Measurements from ENCODE around the gene GIMAP6. TPM values are rescaled to one million over a fixed set of nuclear protein-coding genes. Genes with fewer than 3 reads are reported as not detected.
"Not testable (repeated sequence)": the region's sequence is repeated elsewhere in the genome, so short reads cannot be mapped to it uniquely, and the experiment has no call there.

The GIMAP6 gene
- 0.41 and 0.56 TPM in 2 replicates for total RNA-seq (2014; rRNA removed; shearing (Covaris generic))

- no peak for DNase-seq (ENCODE audit: low spot score)
Measured at GRCh38 chr7:150631866-150632864, at the start of gene GIMAP6. Gene GIMAP6, minus strand, starts transcription at chr7:150632385. Its CDS starts 2,243 bp downstream, at chr7:150630142.

DNA sequence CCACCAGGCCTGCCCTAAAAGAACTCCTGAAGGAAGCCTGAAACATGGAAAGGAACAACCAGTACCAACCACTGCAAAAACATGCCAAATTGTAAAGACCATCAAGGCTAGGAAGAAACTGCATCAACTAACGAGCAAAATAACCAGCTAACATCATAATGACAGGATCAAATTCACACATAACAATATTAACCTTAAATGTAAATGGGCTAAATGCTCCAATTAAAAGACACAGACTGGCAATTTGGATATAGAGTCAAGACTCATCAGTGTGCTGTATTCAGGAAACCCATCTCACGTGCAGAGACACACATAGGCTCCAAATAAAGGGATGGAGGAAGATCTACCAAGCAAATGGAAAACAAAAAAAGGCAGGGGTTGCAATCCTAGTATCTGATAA, 48.2 kb upstream of the GIMAP6 start:
- not testable (repeated sequence) for DNase-seq (ENCODE audit: low spot score)

- not testable (repeated sequence) for DNase-seq (ENCODE audit: low spot score)
Measured at GRCh38 chr7:150678601-150679000, 46.4 kb upstream of the GIMAP6 start.

GRCh38 chr7:150676854-150677253, 44.7 kb upstream of the GIMAP6 start:
- DNase-seq (ENCODE audit: low spot score): not testable (repeated sequence)

DNA sequence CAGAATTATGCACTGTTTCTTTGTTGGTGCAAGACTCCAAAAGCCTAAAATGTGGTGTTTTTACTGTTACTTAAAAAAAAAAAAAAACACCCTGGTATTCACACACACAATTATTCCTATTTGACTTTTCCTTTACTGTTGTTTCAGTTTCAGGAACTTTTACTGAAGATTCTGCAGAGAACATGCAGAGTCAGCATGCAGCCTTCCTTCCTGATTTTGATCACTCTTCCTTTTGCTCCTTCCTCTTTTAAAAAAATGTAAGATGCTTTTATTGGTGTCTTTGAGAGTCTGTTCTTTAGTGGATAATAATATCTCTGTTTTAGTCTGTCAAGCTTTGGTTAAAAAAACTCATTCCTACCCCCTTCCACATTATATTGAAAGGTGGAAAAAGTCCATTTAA, 44.1 kb upstream of the GIMAP6 start:
- DNase-seq (ENCODE audit: low spot score): not testable (repeated sequence)

- DNase-seq (ENCODE audit: low spot score): no peak
Measured at GRCh38 chr7:150675714-150676113, 43.5 kb upstream of the GIMAP6 start.

DNA sequence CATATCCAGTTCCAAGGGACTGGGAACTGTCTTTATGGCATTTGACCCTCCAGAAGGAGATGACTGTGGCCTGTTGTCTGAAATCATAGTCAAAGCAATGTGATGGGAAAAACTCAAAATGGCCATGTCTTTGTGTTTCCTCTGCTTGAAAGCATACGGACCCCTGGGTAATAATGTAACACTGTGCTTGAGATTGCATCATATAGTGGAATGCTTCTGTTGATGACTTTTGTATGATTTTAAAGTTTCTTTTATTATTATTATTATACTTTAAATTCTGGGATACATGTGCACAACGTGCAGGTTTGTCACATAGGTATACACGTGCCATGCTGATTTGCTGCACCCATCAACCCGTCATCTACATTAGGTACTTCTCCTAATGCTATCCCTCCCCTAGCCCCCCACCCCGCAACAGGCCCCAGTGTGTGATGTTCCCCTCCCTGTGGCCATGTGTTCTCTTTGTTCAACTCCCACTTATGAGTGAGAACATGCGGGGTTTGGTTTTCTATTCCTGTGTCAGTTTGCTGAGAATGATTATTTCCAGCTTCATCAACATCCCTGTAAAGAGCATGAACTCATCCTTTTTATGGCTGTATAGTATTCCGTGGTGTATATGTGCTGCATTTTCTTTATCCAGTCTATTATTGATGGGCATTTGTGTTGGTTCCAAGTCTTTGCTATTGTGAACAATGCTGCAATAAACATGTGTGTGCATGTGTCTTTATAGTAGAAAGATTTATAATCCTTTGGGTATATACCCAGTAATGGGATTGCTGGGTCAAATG, 39.8 kb upstream of the GIMAP6 start:
- DNase-seq (ENCODE audit: low spot score): not testable (repeated sequence)

- no peak for DNase-seq (ENCODE audit: low spot score)
Measured at GRCh38 chr7:150668977-150669376, 36.8 kb upstream of the GIMAP6 start.

GRCh38 chr7:150668472-150668911, 36.3 kb upstream of the GIMAP6 start:
- DNase-seq (ENCODE audit: low spot score): no peak

DNA sequence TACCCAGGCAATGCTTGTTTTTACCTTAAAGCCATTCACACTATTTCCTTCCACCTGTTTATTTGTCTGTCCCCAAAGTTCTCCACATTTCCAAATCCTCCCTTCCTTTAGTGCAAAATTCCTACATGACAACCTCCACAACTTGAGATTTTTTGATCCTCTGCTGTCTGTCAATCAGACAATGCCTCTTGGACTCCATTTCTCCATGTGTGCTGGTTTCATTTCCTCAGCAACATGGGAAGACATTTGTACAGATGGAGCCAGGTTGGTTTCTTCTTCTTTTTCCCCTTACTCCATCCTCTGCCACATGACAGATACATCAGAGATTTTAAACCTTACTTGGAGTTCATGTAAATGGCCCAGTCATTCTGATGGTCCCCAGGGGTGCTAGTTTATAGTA, 34.2 kb upstream of the GIMAP6 start:
- DNase-seq (ENCODE audit: low spot score): no peak

- no peak for DNase-seq (ENCODE audit: low spot score)
Measured at GRCh38 chr7:150665896-150666295, 33.7 kb upstream of the GIMAP6 start.

- no peak for DNase-seq (ENCODE audit: low spot score)
Measured at GRCh38 chr7:150665089-150665748, 33.0 kb upstream of the GIMAP6 start.

- DNase-seq (ENCODE audit: low spot score): no peak
Measured at GRCh38 chr7:150663802-150664494, 31.8 kb upstream of the GIMAP6 start.

DNA sequence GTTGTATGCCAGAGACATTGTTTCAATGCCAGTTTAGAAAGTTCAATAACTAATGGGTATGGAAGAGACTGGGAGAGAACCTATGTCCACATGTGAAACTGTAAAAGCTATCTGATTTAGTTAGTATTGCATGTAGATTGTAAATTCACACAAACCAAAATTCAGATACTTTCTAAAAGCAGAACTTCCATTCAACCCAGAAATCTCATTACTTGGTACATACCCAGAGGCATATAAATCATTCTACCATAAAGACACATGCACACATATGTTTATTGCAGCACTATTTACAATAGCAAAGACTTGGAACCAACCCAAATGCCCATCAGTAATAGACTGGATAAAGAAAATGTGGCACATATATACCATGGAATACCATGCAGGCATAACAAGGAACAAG, 30.6 kb upstream of the GIMAP6 start:
- not testable (repeated sequence) for DNase-seq (ENCODE audit: low spot score)

DNA sequence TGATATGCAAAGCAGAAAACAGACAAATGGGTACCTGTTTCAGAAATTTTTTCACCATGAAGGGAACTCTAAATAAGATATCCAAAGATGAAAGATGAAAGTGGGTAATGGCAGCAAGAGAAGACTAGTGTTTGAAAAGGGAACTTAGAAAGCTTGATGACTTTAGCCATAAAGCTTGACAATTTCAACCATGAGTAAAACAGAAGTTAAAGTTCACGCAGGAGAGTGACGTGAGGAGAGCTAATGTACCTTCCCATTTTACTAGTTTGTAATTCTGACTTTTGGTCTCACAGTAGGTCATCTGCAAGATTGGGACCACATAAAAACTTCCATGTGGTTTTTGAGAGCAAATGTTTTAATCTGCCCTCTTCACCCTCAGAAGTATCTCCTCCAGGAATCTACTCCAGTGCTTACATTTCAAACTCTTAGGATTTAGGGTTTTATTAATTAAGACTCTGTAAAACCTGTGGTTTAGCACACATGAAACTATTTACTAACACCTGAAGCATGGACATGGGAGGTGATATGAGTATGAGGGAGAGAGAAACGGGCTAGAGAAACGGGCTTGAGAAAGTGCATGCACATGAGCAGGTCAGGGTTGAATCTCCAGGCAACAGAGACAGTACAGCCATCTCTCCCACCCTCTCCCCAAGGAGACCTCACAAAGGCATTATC, 28.9 kb upstream of the GIMAP6 start:
- DNase-seq (ENCODE audit: low spot score): no peak

- no peak for DNase-seq (ENCODE audit: low spot score)
Measured at GRCh38 chr7:150657526-150657925, 25.3 kb upstream of the GIMAP6 start.

DNA sequence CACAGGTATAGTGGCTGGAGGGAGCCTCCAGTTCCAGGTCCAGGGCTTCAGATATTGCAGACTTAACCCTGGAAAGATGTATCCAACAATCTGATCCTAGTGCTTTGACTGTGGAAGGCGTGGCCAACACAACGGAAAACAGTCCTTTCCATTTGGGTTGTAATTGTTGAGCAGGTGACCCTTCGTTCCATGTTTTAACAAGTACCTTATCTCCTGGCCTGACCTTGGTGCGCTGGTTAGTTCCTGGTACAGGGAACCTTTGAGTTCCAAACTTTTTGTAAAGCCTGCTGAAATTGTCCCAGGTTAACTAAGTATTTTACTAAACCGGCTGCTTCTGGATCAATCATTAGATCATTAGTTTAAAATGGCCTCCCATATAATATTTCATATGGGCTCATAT, 23.9 kb upstream of the GIMAP6 start:
- DNase-seq (ENCODE audit: low spot score): no peak

DNA sequence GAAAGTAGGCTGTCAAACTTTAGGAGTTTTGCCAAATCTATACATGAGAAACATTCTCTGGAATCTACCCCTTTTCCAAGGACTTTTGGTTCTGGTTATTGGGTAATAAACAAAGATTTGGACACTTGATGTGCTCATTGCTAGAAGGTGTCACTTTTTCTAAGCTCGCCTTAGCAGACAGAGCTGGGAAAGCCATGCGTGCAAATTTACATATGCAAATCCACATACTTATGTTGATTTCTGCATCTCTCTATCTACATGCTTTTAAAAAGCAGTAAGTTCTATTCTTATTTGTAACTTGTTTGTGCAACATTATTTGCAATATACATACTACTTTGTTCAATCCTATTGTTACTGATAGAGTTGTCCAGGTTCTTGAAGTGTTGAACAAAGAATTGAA, 22.5 kb upstream of the GIMAP6 start:
- no peak for DNase-seq (ENCODE audit: low spot score)

GRCh38 chr7:150649080-150649385, 16.8 kb upstream of the GIMAP6 start:
- DNase-seq (ENCODE audit: low spot score): no peak

DNA sequence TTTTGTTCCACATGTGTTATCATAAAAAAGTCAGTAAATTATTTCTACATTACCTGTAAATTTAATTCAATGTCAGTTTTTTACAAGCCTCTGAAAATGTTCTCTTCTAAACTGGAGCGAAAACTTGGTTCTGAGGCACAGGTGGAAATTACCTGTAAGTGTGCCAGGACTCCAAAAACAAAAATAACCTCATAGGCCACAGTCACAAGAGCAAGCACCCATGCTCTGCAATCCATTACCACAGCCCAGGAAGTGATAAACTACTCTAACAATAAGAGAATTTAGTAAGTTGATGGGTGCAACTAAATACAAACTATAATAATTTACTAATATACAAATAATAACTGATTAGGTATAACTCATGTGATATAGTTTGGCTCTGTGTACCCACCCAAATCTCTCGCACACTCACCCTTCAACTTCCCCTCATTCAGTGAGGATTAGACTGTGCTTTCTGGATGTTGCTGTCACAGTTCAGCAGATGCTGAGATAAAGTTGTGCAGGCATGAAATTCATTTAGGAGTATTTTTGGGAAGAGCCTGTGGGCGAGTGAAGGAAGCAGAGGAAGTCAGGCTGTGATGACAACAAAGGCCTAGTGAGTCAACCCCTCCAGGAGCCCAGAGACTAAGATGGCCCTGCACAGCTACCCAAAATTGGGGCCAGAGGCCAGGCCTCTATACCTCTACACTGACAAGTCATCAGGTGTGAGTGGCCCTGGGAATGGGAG, 16.3 kb upstream of the GIMAP6 start:
- DNase-seq (ENCODE audit: low spot score): no peak
